HCT116 (cell line): ENCODE results near the gene PRR36. TPM values are rescaled to one million over a fixed set of nuclear protein-coding genes. Genes with fewer than 3 reads are reported as not detected.

ENCODE experiments used
- ATAC-seq: fragments of 200-7000 bp; cut with Tn5 transposase; 2 replicates; pipeline ENCODE4 v1.9.1; 2020; ENCODE audit warnings: mild to moderate bottlenecking, moderate library complexity
- BruUV-seq: library from RNA; stranded (reverse); fragments of 400-500 nt; replicated peaks from 2 replicates; lab custom pipeline; 2021; lab: Mats Ljungman, UMichigan
- CTCF ChIA-PET: fragments of 300-600 bp; sonication (Branson Sonifier 250); formaldehyde crosslinking; loops from one replicate; lab custom pipeline; 2021; ENCODE audit warnings: antibody characterized with exemption; lab: Charles Lee
- POLR2A ChIA-PET: fragments of 300-600, 350-600 bp; sonication (Branson Sonifier 250); formaldehyde crosslinking; loops from one replicate; lab custom pipeline; 2021; ENCODE audit warnings: antibody characterized with exemption; lab: Charles Lee
- RAD21 ChIA-PET, 2 experiments: fragments of 300-600 bp; sonication (Branson Sonifier 250); formaldehyde crosslinking; loops; one replicate each; lab custom pipeline; 2023; ENCODE audit warnings: low total read pairs in 2 of 2; ENCODE audit not compliant: uncharacterized antibody in 2 of 2, unreplicated experiment in 2 of 2, low non-redundant PET in 1 of 2; lab: Charles Lee
- DNase-seq: peaks from one replicate; pipeline ENCODE4 v3.0.0-alpha.2; 2010; ENCODE audit warnings: low read depth, low spot score
- H2AFZ ChIP-seq: fragments of 200-600 bp; shearing (Covaris generic), sonication (generic); 2 replicates; pipeline ENCODE4 v1.6.1; 2017; ENCODE audit warnings: low read depth, mixed run types, mixed read lengths, antibody characterized with exemption, low read length; ENCODE audit not compliant: poor library complexity, severe bottlenecking
- H3K27ac ChIP-seq: 2 replicates; pipeline ENCODE4 v1.5.1; 2012; ENCODE audit warnings: low read depth, low read length
- H3K27me3 ChIP-seq: fragments of 200-600 bp; sonication (generic); 2 replicates; pipeline ENCODE4 v1.6.1; 2016; ENCODE audit warnings: mixed run types, low read length, mixed read lengths; ENCODE audit not compliant: insufficient read depth
- H3K36me3 ChIP-seq, 2 experiments: fragments of 200-500 bp in 1 of 2; fragments of 200-600 bp in 1 of 2; sonication (Bioruptor generic) in 1 of 2; sonication (generic) in 1 of 2; 2 replicates each; pipeline versions ENCODE4 v1.5.1 to v1.6.1; 2014 to 2016; ENCODE audit warnings: low read length in 2 of 2, inconsistent platforms in 1 of 2, mixed read lengths in 1 of 2, mixed run types in 1 of 2; ENCODE audit not compliant: insufficient read depth in 2 of 2, control insufficient read depth in 1 of 2
- H3K4me1 ChIP-seq, 2 experiments: fragments of 200-600 bp in 1 of 2; sonication (generic) in 1 of 2; 2 replicates each; pipeline versions ENCODE4 v1.5.1 to v1.6.1; 2012 to 2017; ENCODE audit warnings: low read length in 2 of 2, inconsistent platforms in 1 of 2, mild to moderate bottlenecking in 1 of 2, mixed read lengths in 1 of 2, mixed run types in 1 of 2, moderate library complexity in 1 of 2; ENCODE audit not compliant: insufficient read depth in 2 of 2, control insufficient read depth in 1 of 2
- H3K4me2 ChIP-seq: fragments of 200-600 bp; sonication (generic); 2 replicates; pipeline ENCODE4 v1.6.1; 2017; ENCODE audit warnings: mixed run types, low read length, mixed read lengths
- H3K4me3 ChIP-seq, 2 experiments: fragments of 200-600 bp in 1 of 2; sonication (generic) in 1 of 2; replicated peaks in 1 of 2; 2 replicates each; pipeline ENCODE4 v1.5.1; 2011 to 2016; ENCODE audit warnings: low read length in 2 of 2, control low read depth in 1 of 2, low read depth in 1 of 2, mild to moderate bottlenecking in 1 of 2, mixed read lengths in 1 of 2, mixed run types in 1 of 2
- H3K79me2 ChIP-seq: fragments of 200-600 bp; sonication (generic); 2 replicates; pipeline ENCODE4 v1.6.1; 2017; ENCODE audit warnings: mild to moderate bottlenecking, mixed run types, low read length, moderate library complexity, mixed read lengths; ENCODE audit not compliant: insufficient read depth
- H3K9ac ChIP-seq: fragments of 200-600 bp; sonication (generic); 2 replicates; pipeline ENCODE4 v1.6.1; 2016; ENCODE audit warnings: low read length, mixed read lengths
- H3K9me2 ChIP-seq: fragments of 200-600 bp; sonication (generic), shearing (Covaris generic); 2 replicates; pipeline ENCODE4 v1.6.1; 2017; ENCODE audit warnings: mixed run types, mild to moderate bottlenecking, moderate library complexity; ENCODE audit not compliant: insufficient read depth
- H3K9me3 ChIP-seq, 2 experiments: fragments of 200-500 bp in 1 of 2; fragments of 200-600 bp in 1 of 2; sonication (Bioruptor generic) in 1 of 2; sonication (generic) in 1 of 2; 2 replicates each; pipeline ENCODE4 v1.6.1; 2014 to 2017; ENCODE audit warnings: low read length in 2 of 2, mixed read lengths in 2 of 2, inconsistent platforms in 1 of 2, low read depth in 1 of 2, mild to moderate bottlenecking in 1 of 2, mixed run types in 1 of 2, moderate library complexity in 1 of 2; ENCODE audit not compliant: control insufficient read depth in 1 of 2, insufficient read depth in 1 of 2
- H4K20me1 ChIP-seq: fragments of 200-600 bp; sonication (generic), shearing (Covaris generic); 2 replicates; pipeline ENCODE4 v1.6.1; 2017; ENCODE audit warnings: mixed run types, mild to moderate bottlenecking, moderate library complexity; ENCODE audit not compliant: insufficient read depth
- CBX3 ChIP-seq: IDR thresholded peaks from 2 replicates; pipeline ENCODE4 v1.6.1; 2012; ENCODE audit warnings: low read depth
- CEBPB ChIP-seq: IDR thresholded peaks from 2 replicates; pipeline ENCODE4 v1.6.1; 2012; ENCODE audit warnings: low read depth
- CTCF ChIP-seq, 3 experiments: fragments of 200-600 bp in 1 of 3; sonication (generic) in 1 of 3; IDR thresholded peaks in 2 of 3; conservative IDR thresholded peaks in 1 of 3; 2 replicates each; pipeline ENCODE4 v1.5.1; 2012 to 2017; ENCODE audit warnings: low read depth in 2 of 3, low read length in 2 of 3, antibody characterized with exemption in 1 of 3, borderline replicate concordance in 1 of 3, control low read depth in 1 of 3, mild to moderate bottlenecking in 1 of 3, mixed read lengths in 1 of 3, mixed run types in 1 of 3, moderate library complexity in 1 of 3; ENCODE audit not compliant: insufficient read depth in 1 of 3
- EGR1 ChIP-seq: IDR thresholded peaks from 2 replicates; pipeline ENCODE4 v1.6.1; 2012; ENCODE audit warnings: low read depth
- EZH2phosphoT487 ChIP-seq: fragments of 200-600 bp; IDR thresholded peaks from 2 replicates; pipeline ENCODE4 v1.6.1; 2018; ENCODE audit warnings: antibody characterized with exemption, borderline replicate concordance
- JUND ChIP-seq: IDR thresholded peaks from 2 replicates; pipeline ENCODE4 v1.6.1; 2012
- REST ChIP-seq: IDR thresholded peaks from 2 replicates; pipeline ENCODE4 v1.6.1; 2012; ENCODE audit warnings: low read depth
- SIN3A ChIP-seq: IDR thresholded peaks from 2 replicates; pipeline ENCODE4 v1.6.1; 2012; ENCODE audit warnings: low read depth
- SRF ChIP-seq: IDR thresholded peaks from 2 replicates; pipeline ENCODE4 v1.6.1; 2012; ENCODE audit warnings: low read depth
- TCF7L2 ChIP-seq: IDR thresholded peaks from 2 replicates; pipeline ENCODE4 v1.7.0; 2011; ENCODE audit warnings: borderline replicate concordance, inconsistent platforms; ENCODE audit not compliant: insufficient read depth, insufficient read length; ENCODE audit errors: extremely low read depth
- ZBTB33 ChIP-seq: IDR thresholded peaks from 2 replicates; pipeline ENCODE4 v1.6.1; 2011; ENCODE audit warnings: mild to moderate bottlenecking, low read length, moderate library complexity; ENCODE audit not compliant: insufficient replicate concordance; ENCODE audit errors: extremely low read depth
- ZFX ChIP-seq: fragments of 450-650 bp; IDR thresholded peaks from 2 replicates; pipeline ENCODE4 v1.6.1; 2017
- ZNF274 ChIP-seq: fragments of 200-500 bp; sonication (Bioruptor generic); IDR thresholded peaks from 2 replicates; pipeline ENCODE4 v1.6.1; 2014; ENCODE audit warnings: mild to moderate bottlenecking, low read depth, low read length, inconsistent platforms
- intact Hi-C: fragments of 100-400 bp; cut with micrococcal nuclease; formaldehyde crosslinking; loops from 2 replicates; pipeline ENCODE4 v1.10.0; 2022
- total RNA-seq: library from RNA; stranded (reverse); gene quantifications from one replicate; pipeline ENCODE4 v1.2.1, GENCODE V29; 2021; ENCODE audit not compliant: unreplicated experiment

PRR36 gene
- total RNA-seq, 1 experiment from 2014 or later: 7.5 TPM

- intact Hi-C loops: no loop called here
- no peak for TF ChIP-seq ZNF274
- TF ChIP-seq CTCF (IDR thresholded peaks at IDR 0.05 in 2 of 3, conservative IDR thresholded peaks at IDR 0.05 in 1 of 3; ENCODE audit: borderline replicate concordance in 1 of 3, insufficient read depth in 1 of 3, low read depth in 2 of 3, low read length in 2 of 3): no peak
- no peak for TF ChIP-seq TCF7L2
- TF ChIP-seq ZFX: no peak
- TF ChIP-seq EGR1: no peak
- TF ChIP-seq CEBPB: no peak
- no peak for TF ChIP-seq CBX3
- no peak for TF ChIP-seq JUND
- TF ChIP-seq SRF: no peak
- no peak for TF ChIP-seq EZH2phosphoT487
- no peak for TF ChIP-seq SIN3A
- TF ChIP-seq ZBTB33: no peak
- TF ChIP-seq REST: no peak
- ChIA-PET CTCF (interaction anchor here (0.7 to 1.0 kb wide), 2 partner anchors 8 to 9 kb away, joined by 3 to 4 read pairs; no protein-coding TSS in a partner anchor), RAD21 (no interaction called here), POLR2A (no interaction called here)
- no peaks in the 10 kb centered on the region for H3K79me2 ChIP-seq
- no peak overlapping the region for H3K4me3 ChIP-seq
- H3K27ac ChIP-seq: no peak overlapping the region
- H3K4me1 ChIP-seq: peaks cover 2 to 12% of the 10 kb centered on the region in 2 experiments; a peak in 3 of 4 replicates
- no TSS peak for BruUV-seq
- no peaks in the 10 kb centered on the region for H3K36me3 ChIP-seq
- H4K20me1 ChIP-seq: no peaks in the 10 kb centered on the region
- no peak overlapping the region for H3K4me2 ChIP-seq
- H3K27me3 ChIP-seq: no peaks in the 10 kb centered on the region
- H2AFZ ChIP-seq: no peak overlapping the region
- no peak overlapping the region for H3K9ac ChIP-seq
- no peaks in the 10 kb centered on the region; a peak in 1 of 4 replicates for H3K9me3 ChIP-seq
- DNase-seq (no peak), ATAC-seq (no peak)
- no peaks in the 10 kb centered on the region for H3K9me2 ChIP-seq
These were observed 29.8 kb downstream of the PRR36 start for GRCh38 chr19:7844405-7844804.
